NCI-H2227 treated with DMSO at 0.1 percent for 48 hours (cell line): ENCODE measurements around the gene STMN1.

Experiments used
- DNase-seq: peaks from one replicate; lab custom pipeline; 2025; lab: John Stamatoyannopoulos, UW

Gene STMN1

DNA sequence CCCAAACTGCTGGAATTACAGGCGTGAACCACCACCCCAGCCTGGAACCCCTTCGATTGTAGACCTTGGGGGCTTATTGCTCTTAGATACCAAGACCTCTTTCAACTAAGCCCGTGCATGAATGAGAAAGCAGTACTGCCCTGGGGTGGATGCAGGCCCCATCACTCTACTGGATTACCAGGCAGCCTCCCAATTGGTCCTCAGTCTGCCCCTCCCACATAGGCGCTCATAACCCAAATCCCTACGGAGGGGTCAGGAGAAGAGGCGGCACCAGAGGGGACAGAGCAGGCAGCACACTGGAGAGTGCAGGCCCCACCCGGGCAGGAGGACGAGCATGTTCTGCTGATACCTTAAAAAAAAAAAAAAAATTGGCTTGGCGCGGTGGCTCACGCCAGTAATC lies 12.4 kb upstream of the STMN1 start:
- DNase-seq = no peak

- DNase-seq = no peak
These were observed 11.8 kb upstream of the STMN1 start for GRCh38 chr1:25917996-25918395.

- no peak for DNase-seq
These were observed 10.2 kb upstream of the STMN1 start for GRCh38 chr1:25916460-25916859.

- DNase-seq = no peak
These were observed 8.1 kb upstream of the STMN1 start for GRCh38 chr1:25914074-25914995.

- no peak for DNase-seq
These were observed 7.0 kb upstream of the STMN1 start for GRCh38 chr1:25913206-25913605.

- DNase-seq = no peak
These were observed 6.0 kb upstream of the STMN1 start for GRCh38 chr1:25912076-25912831.

- no peak for DNase-seq
These were observed 4.9 kb upstream of the STMN1 start for GRCh38 chr1:25911162-25911561.

GRCh38 chr1:25909040-25909439 lies 2.8 kb upstream of the STMN1 start:
- no peak for DNase-seq

GRCh38 chr1:25908161-25908560 lies 1.9 kb upstream of the STMN1 start:
- DNase-seq = no peak

DNA sequence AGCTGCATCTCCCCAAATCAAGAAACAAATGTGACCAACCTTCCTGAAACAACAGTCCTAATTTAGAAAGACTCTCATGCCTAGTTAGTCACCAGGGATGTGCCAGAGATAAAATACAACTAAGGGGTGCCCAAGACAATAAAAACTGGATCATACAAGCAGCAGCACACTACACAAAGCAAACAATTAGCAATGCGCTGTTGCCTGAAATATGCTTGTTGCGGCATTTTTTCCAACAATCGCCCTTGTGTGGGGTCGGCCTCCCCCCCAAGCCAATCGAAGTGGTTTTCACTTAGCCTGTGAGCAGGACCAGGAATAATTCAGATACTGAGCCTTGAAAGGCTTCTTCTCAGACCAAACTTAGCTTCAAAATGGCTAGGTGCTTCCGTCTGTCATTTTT lies 1.4 kb upstream of the STMN1 start:
- DNase-seq = no peak

- peak; percentile 76 for DNase-seq
These were observed 553 bp upstream of the STMN1 start for GRCh38 chr1:25906644-25907300.

- DNase-seq = peak; percentile 92
These were observed 1.1 kb downstream of the STMN1 start for GRCh38 chr1:25904943-25905679.

DNA sequence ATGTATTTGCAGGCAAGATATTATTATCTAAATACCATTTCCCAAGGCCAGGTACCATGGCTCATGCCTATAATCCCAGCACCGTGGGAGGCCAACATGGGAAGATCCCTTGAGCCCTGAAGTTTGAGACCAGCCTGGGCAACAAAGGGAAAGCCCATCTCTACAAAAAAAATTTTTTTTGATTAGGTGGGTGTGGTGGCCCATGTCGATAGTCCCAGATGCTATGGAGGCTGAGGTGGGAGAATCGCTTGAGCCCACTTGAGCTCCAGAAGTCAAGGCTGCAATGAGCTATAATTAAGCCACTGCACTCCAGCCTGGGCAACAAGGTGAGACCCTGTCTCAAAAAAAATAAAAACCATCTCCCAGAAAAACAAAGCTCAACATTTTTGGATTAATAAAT lies 2.2 kb downstream of the STMN1 start:
- DNase-seq = no peak

DNA sequence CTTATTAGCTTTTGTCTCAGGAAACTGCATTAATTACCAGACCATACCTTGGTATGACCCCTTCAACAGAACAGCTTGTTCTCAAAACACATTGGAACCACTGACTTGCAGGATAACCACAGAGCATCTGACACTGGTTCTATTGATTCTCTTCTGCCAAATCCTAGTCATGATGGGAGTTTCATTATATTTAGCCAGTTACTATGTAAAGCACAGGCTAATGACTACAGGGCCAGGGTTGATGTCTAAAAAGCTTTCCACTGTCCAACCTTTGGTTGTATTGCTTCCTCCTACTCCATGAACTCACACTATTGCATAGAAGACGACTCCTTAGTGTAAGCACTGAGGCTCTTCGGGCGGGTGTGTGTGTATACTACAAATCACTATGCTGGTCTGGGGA lies 3.8 kb downstream of the STMN1 start:
- DNase-seq = no peak

- no peak for DNase-seq
These were observed 6.0 kb downstream of the STMN1 start for GRCh38 chr1:25900219-25900618.

- DNase-seq = peak; percentile 95
These were observed 6.4 kb downstream of the STMN1 start for GRCh38 chr1:25899792-25900191.

DNA sequence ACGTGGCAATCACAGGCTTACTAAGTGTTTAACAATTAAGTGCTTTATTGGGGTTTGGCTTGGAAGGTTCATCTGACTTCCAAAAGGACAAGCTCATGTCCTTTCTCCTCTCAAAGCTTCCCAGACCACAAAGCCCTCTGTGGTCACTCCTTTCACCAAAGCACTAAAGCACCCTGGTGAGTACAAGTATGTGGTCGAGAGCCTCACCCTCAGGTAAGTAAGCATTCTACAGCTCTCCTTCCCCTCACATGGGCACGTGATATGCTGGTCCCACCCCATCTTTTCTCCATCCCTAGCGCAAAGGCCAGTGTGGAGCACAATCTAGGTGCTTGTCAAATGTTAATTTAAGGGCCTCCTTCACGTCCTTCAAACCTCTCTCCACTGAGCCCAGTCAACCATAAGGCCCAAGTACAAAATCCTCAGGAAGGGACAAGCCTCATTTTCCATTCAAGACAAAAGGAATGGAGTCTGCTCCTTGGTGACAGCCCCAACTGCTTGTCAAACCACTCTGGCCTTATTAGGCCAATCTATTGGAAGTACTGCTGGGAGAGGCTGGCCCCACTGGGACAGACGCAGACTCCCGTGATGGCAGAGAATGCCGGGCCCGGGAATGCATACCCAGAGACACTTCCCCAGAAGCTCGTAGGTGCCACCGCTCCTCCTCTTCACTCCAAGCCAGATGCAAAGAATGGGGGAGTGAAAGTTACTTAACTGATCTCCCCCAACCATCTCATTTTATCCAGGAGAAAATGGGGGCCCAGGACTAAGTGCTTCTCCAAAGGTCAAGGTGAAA lies 7.8 kb downstream of the STMN1 start:
- no peak for DNase-seq

DNA sequence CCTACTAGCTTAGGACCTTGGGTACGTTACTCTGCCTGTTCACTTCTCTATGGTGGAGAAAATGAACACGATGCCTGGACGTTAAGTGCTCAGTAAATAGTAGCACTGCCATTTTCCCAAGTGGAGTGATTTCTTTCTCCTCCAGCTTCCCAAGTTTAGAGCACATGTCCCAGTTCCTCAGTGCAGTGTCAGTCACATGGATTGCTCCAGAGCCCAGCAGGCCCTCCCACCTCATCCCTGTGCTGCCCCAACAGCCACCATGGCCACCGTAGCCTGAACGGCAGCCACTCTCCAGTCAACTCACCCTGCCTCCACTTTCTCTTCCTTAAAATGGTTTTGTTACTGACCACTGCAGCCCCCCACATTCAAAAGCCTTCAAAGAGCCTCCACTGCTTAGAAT lies 8.5 kb downstream of the STMN1 start:
- no peak for DNase-seq

DNA sequence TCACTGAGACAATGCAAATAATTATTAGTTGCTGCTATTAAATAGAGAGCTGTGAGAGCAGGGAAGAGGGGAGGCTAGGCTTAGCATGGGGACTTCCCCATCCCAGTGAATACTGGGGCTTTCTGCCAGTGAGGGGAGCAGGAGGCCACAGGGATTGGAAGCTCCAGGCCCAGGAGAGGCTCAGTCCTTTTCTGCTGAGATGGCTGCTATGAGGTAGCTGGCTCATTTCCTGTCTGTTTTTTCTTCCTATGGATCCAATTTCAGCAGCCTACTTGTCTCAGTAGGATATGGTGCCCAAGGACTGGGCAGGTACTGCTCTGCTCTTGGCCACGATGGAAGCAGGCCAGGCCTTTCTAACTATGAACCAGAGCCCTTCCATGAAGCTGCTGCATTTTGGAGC lies 10.0 kb downstream of the STMN1 start:
- DNase-seq = no peak

DNA sequence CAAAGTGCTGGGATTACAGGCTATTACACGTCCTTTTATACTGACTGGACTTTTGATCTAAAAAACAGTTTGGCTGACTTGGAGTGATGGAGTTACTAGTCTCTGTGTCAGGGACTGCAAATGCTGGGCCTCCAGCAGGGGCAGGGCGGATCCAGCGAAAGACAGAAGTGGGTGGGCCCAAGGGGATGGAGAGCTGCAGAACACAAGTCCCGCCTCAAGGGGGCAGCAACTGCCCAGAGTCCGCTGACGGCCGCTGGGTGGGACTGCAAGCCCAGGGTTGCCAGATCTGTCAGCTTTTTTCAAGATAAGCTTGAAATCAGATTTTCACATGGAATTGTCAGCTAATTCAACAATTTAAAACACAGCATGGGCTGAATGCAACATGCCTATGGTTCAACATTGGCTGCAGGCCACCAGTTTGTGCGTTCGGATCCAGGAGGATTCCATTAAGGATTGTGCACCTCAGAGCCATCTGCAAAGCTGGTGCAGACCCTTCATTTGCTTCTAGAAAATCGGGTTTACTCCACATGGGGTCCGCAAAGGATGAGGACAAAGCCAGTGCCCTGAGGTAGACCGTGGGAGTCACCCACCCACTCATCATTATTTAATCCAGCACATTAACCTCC lies 10.7 kb downstream of the STMN1 start:
- DNase-seq = peak; percentile 89

GRCh38 chr1:25893116-25893515 lies 13.1 kb downstream of the STMN1 start:
- DNase-seq = no peak
